ENCODE results near the gene CBX5.
"Not testable (repeated sequence)": the region's sequence is repeated elsewhere in the genome, so short reads cannot be mapped to it uniquely, and the experiment has no call there.

CBX5 gene

DNA sequence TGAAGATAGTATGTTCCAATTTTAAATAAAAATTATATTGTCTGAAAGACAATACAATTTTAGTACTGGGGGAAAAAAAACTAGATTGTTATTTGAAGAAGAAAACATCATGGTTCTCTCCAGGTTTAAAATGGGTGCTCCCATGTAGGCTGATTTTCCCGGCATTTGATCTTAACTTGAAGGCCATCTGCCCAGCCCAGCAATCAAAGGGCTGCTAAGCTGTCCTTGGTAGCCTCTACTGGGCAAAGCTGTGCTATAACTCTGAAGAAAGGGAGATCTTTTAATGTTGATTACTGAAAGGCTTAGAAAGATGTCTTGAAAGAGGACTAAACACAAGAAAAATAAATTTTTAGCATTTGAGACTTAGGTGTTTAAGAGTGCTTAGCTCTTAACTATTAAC, 41.4 kb downstream of the CBX5 start:
- no peak overlapping the region for H3K27ac Mint-ChIP-seq

DNA sequence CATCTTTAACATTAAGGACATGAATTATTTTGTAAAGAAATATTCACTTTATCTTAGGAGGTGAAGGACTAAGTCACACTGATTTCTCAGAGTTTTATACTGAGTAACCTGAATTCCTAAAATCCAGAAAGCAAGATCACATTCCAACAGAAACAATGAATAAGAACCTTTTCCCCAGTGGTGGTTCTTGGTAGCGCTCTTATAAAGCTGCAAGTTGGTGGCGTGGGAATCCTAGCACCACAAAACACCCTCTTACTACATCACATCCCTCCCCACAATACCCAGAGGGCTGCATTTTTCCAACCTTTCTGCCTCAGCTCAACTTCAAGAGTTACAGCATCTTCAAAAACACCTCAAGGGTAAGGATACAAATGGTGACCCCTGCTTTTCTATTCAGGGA, 47.1 kb downstream of the CBX5 start:
- peaks cover 19% of the 10 kb centered on the region for H3K4me1 Mint-ChIP-seq (ENCODE audit: low read depth)
- intact Hi-C loops (cut with micrococcal nuclease) = no loop called here

More for the DNA sequence above, 41.4 kb downstream of the CBX5 start:
- Mint-ChIP-seq H3K36me3 (ENCODE audit: low read depth) (peaks cover 45% of the 10 kb centered on the region), H3K4me1 (ENCODE audit: low read depth) (peaks cover 5% of the 10 kb centered on the region), H3K9me3 (no peaks in the 10 kb centered on the region), H3K27me3 (no peaks in the 10 kb centered on the region), H3K4me3 (no peak overlapping the region)
- intact Hi-C loops (cut with micrococcal nuclease) = no loop called here

GRCh38 chr12:54231269-54231668, 48.7 kb downstream of the CBX5 start:
- H3K36me3 Mint-ChIP-seq (ENCODE audit: low read depth); H3K27ac Mint-ChIP-seq; H3K27me3 Mint-ChIP-seq; H3K9me3 Mint-ChIP-seq; H3K4me3 Mint-ChIP-seq; intact Hi-C loops (cut with micrococcal nuclease): not testable (repeated sequence)
- peaks cover 31% of the 10 kb centered on the region for H3K4me1 Mint-ChIP-seq (ENCODE audit: low read depth)

More for the DNA sequence above, 47.1 kb downstream of the CBX5 start:
- Mint-ChIP-seq H3K27me3 (no peaks in the 10 kb centered on the region), H3K9me3 (no peaks in the 10 kb centered on the region), H3K4me3 (no peak overlapping the region), H3K27ac (no peak overlapping the region), H3K36me3 (ENCODE audit: low read depth) (peaks cover 14% of the 10 kb centered on the region)

- Mint-ChIP-seq H3K4me3 (no peak overlapping the region), H3K4me1 (ENCODE audit: low read depth) (peaks cover 31% of the 10 kb centered on the region), H3K36me3 (ENCODE audit: low read depth) (peaks cover 1% of the 10 kb centered on the region), H3K27ac (no peak overlapping the region), H3K27me3 (no peaks in the 10 kb centered on the region), H3K9me3 (no peaks in the 10 kb centered on the region)
- intact Hi-C loops (cut with micrococcal nuclease) = no loop called here
These were observed 49.4 kb downstream of the CBX5 start for GRCh38 chr12:54230555-54230954.

GRCh38 chr12:54229624-54230212, 50.2 kb downstream of the CBX5 start:
- no peaks in the 10 kb centered on the region for H3K36me3 Mint-ChIP-seq (ENCODE audit: low read depth)
- no peak overlapping the region for H3K27ac Mint-ChIP-seq
- H3K27me3 Mint-ChIP-seq = no peaks in the 10 kb centered on the region
- peaks cover 31% of the 10 kb centered on the region for H3K4me1 Mint-ChIP-seq (ENCODE audit: low read depth)
- H3K9me3 Mint-ChIP-seq = no peaks in the 10 kb centered on the region
- no peak overlapping the region for H3K4me3 Mint-ChIP-seq
- intact Hi-C loops (cut with micrococcal nuclease) = no loop called here

GRCh38 chr12:54228471-54228870, 51.5 kb downstream of the CBX5 start:
- Mint-ChIP-seq H3K4me3 (no peak overlapping the region), H3K9me3 (no peaks in the 10 kb centered on the region), H3K27me3 (no peaks in the 10 kb centered on the region), H3K27ac (peak overlapping the region; percentile 12), H3K36me3 (ENCODE audit: low read depth) (no peaks in the 10 kb centered on the region), H3K4me1 (ENCODE audit: low read depth) (peaks cover 31% of the 10 kb centered on the region)
- intact Hi-C loops (cut with micrococcal nuclease) = no loop called here

GRCh38 chr12:54227927-54228326, 52.0 kb downstream of the CBX5 start:
- Mint-ChIP-seq H3K4me1 (ENCODE audit: low read depth) (peaks cover 31% of the 10 kb centered on the region), H3K27ac (peak overlapping the region; percentile 50)
- H3K9me3 Mint-ChIP-seq; H3K4me3 Mint-ChIP-seq; H3K27me3 Mint-ChIP-seq; H3K36me3 Mint-ChIP-seq (ENCODE audit: low read depth); intact Hi-C loops (cut with micrococcal nuclease): not testable (repeated sequence)

GRCh38 chr12:54227376-54227775, 52.5 kb downstream of the CBX5 start:
- H3K4me1 Mint-ChIP-seq (ENCODE audit: low read depth) = peaks cover 31% of the 10 kb centered on the region
- H3K9me3 Mint-ChIP-seq = no peaks in the 10 kb centered on the region
- peak overlapping the region; percentile 50 for H3K27ac Mint-ChIP-seq
- no peak overlapping the region for H3K4me3 Mint-ChIP-seq
- intact Hi-C loops (cut with micrococcal nuclease) = no loop called here
- no peaks in the 10 kb centered on the region for H3K27me3 Mint-ChIP-seq
- no peaks in the 10 kb centered on the region for H3K36me3 Mint-ChIP-seq (ENCODE audit: low read depth)

- intact Hi-C loops (cut with micrococcal nuclease) = no loop called here
- Mint-ChIP-seq H3K9me3 (no peaks in the 10 kb centered on the region), H3K4me3 (no peak overlapping the region), H3K27ac (no peak overlapping the region), H3K27me3 (no peaks in the 10 kb centered on the region), H3K36me3 (ENCODE audit: low read depth) (no peaks in the 10 kb centered on the region), H3K4me1 (ENCODE audit: low read depth) (peaks cover 31% of the 10 kb centered on the region)
These were observed 54.3 kb downstream of the CBX5 start for GRCh38 chr12:54225666-54226065.

DNA sequence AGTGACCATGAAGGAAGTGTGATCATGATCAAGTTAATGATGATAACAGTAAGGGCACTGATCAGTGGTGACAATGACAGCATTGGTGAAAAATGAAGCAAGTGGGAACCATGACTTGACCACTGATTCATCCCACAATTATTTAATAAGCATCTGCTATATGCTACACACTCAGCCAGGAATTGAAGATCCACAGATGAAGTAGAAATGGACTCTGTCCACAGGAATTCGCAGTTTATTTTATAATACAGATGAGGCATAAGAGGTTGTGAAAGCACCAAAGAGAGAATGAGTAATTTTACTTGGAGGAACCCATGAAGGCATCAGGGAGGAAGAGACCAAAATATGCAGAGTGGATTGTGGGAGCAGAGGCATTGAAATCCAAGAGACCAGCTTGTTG, 57.3 kb downstream of the CBX5 start:
- no peaks in the 10 kb centered on the region for H3K36me3 Mint-ChIP-seq (ENCODE audit: low read depth)
- intact Hi-C loops (cut with micrococcal nuclease) = loop anchor here (5.0 kb wide), 1 partner anchor 140 kb away; the partner anchor contains the start of gene GPR84
- H3K9me3 Mint-ChIP-seq = no peaks in the 10 kb centered on the region
- peaks cover 10% of the 10 kb centered on the region for H3K4me1 Mint-ChIP-seq (ENCODE audit: low read depth)
- H3K27ac Mint-ChIP-seq = no peak overlapping the region
- peaks cover 17% of the 10 kb centered on the region for H3K27me3 Mint-ChIP-seq
- H3K4me3 Mint-ChIP-seq = no peak overlapping the region

DNA sequence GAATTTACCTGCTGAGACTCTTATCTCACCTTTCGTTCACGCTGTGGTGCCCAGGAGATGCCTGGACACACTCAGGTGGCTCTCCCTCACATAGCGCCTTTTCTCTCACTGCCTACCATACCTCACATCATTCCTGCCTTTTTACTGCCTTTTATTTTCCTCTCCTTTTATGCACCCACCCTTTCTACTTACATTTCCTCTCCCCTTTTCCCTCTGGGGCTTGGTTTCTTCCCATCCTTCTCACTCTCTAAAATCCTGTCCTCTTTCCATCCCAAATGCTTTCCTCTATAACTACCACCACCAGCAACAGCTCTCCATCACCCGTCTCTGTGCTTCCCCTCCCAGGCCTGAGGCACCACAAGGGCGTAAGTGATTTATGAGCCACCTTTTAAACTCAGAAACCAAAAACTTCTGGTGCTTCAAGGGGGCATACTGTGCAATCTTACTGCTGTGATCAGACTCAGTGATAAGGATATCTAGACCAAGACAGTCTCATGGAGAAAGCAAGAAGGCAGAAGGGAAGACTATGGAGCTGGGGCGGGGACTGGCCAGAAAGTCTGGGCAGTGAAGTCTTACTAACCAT, 58.4 kb downstream of the CBX5 start:
- no peak overlapping the region for H3K27ac Mint-ChIP-seq
- H3K4me3 Mint-ChIP-seq = no peak overlapping the region
- H3K9me3 Mint-ChIP-seq = no peaks in the 10 kb centered on the region
- H3K4me1 Mint-ChIP-seq (ENCODE audit: low read depth) = peaks cover 9% of the 10 kb centered on the region
- no peaks in the 10 kb centered on the region for H3K36me3 Mint-ChIP-seq (ENCODE audit: low read depth)
- peaks cover 28% of the 10 kb centered on the region for H3K27me3 Mint-ChIP-seq
- intact Hi-C loops (cut with micrococcal nuclease) = loop anchor here (5.0 kb wide), 1 partner anchor 141 kb away; the partner anchor contains the start of gene GPR84

GRCh38 chr12:54220567-54220966, 59.4 kb downstream of the CBX5 start:
- intact Hi-C loops (cut with micrococcal nuclease) = loop anchor here (5.0 kb wide), 1 partner anchor 142 kb away; the partner anchor contains the start of gene GPR84
- Mint-ChIP-seq H3K36me3 (ENCODE audit: low read depth) (no peaks in the 10 kb centered on the region), H3K9me3 (no peaks in the 10 kb centered on the region), H3K27me3 (peaks cover 37% of the 10 kb centered on the region), H3K4me3 (no peak overlapping the region), H3K27ac (no peak overlapping the region), H3K4me1 (ENCODE audit: low read depth) (peaks cover 18% of the 10 kb centered on the region)

DNA sequence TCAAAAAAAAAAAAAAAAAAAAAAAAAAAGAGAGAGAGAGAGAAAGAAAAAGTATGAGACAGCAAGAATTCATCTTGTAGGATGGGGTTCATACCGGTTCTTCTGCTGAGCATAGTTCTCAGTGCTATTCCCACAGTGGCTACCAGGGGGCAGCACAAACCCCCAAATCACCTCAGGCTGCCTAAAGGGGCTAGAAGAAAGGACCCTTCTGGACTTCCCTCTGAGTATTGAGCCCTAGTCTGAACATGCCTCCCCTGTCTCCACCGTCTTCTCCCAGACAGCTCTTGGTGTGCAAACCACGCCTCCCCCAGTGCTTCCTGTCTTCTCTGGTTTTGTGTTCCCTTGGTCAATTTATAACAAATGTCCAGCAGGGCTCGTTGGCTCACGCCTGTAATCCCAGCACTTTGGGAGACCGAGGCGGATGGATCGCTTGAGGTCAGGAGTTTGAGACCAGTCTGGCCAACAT, 59.8 kb downstream of the CBX5 start:
- Mint-ChIP-seq H3K4me1 (ENCODE audit: low read depth) (peaks cover 20% of the 10 kb centered on the region), H3K27ac (no peak overlapping the region), H3K27me3 (peaks cover 39% of the 10 kb centered on the region), H3K9me3 (no peaks in the 10 kb centered on the region), H3K4me3 (no peak overlapping the region), H3K36me3 (ENCODE audit: low read depth) (no peaks in the 10 kb centered on the region)
- intact Hi-C loops (cut with micrococcal nuclease) = loop anchor here (5.0 kb wide), 1 partner anchor 142 kb away; the partner anchor contains the start of gene GPR84

DNA sequence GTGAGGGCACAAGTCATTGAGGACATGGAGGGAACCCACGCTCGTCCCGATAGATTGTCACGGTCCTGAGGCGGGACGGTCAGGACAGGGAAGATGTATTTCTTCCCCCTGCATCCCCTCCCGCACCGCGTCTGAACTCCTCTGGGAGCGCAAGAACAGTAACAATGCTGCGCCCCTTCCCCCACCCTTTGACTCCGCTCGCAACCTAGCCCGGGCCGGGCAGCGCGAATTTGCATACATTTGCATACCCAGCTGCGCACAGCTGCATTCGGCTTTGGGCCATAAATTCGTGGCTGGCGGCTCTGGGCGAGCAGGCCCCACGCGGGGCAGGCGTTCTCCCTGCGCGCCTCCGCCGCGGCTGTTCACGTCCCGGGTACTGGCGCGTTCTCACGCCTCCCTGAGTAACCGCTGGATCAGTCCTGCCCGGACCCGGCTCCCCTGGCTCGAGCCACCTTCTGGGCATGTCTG, 62.1 kb downstream of the CBX5 start:
- Mint-ChIP-seq H3K9me3 (no peaks in the 10 kb centered on the region), H3K27me3 (peaks cover 54% of the 10 kb centered on the region), H3K4me1 (ENCODE audit: low read depth) (peaks cover 24% of the 10 kb centered on the region), H3K4me3 (no peak overlapping the region), H3K36me3 (ENCODE audit: low read depth) (no peaks in the 10 kb centered on the region), H3K27ac (no peak overlapping the region)
- intact Hi-C loops (cut with micrococcal nuclease) = no loop called here

Measured in dendritic cell treated with granulocyte-macrophage colony-stimulating factor and Interleukin-4, amounts not matched to agents 40 ng/mL and 50 ng/mL, for 4 days (primary cell).